ENCODE measurements around the gene GAS2L3.
A peak's percentile ranks its signal among the peaks of the same experiment; 100 is the strongest.
"Not testable (repeated sequence)": the region's sequence is repeated elsewhere in the genome, so short reads cannot be mapped to it uniquely, and the experiment has no call there.

Gene GAS2L3

GRCh38 chr12:100572184-100572583, 1.3 kb upstream of the GAS2L3 start:
- no peak for FAIRE-seq
- DNase-seq (ENCODE audit: extremely low spot score, insufficient read length, low read depth) = no peak

- DNase-seq (ENCODE audit: extremely low spot score, insufficient read length, low read depth) (no peak), FAIRE-seq (peak; percentile 15)
These were observed 947 bp downstream of the GAS2L3 start for GRCh38 chr12:100574187-100575074.

- DNase-seq (ENCODE audit: extremely low spot score, insufficient read length, low read depth) = no peak
- no peak for FAIRE-seq
These were observed 3.0 kb downstream of the GAS2L3 start for GRCh38 chr12:100576331-100577036.

GRCh38 chr12:100578923-100579322, 5.4 kb downstream of the GAS2L3 start:
- FAIRE-seq = no peak

GRCh38 chr12:100579844-100580243, 6.4 kb downstream of the GAS2L3 start:
- FAIRE-seq (no peak), DNase-seq (ENCODE audit: extremely low spot score, insufficient read length, low read depth) (no peak)

More at GRCh38 chr12:100578923-100579322, 5.4 kb downstream of the GAS2L3 start:
- no peak for DNase-seq (ENCODE audit: extremely low spot score, insufficient read length, low read depth)

- no peak for FAIRE-seq
These were observed 10.8 kb downstream of the GAS2L3 start for GRCh38 chr12:100584256-100584655.

GRCh38 chr12:100591979-100592378, 18.5 kb downstream of the GAS2L3 start:
- FAIRE-seq (no peak), DNase-seq (ENCODE audit: extremely low spot score, insufficient read length, low read depth) (no peak)

More at GRCh38 chr12:100584256-100584655, 10.8 kb downstream of the GAS2L3 start:
- no peak for DNase-seq (ENCODE audit: extremely low spot score, insufficient read length, low read depth)

- FAIRE-seq (no peak), DNase-seq (ENCODE audit: extremely low spot score, insufficient read length, low read depth) (no peak)
These were observed 20.0 kb downstream of the GAS2L3 start for GRCh38 chr12:100593490-100593889.

- DNase-seq (ENCODE audit: extremely low spot score, insufficient read length, low read depth) (no peak), FAIRE-seq (no peak)
These were observed 28.1 kb downstream of the GAS2L3 start for GRCh38 chr12:100601626-100602025.

GRCh38 chr12:100602997-100603396, 29.5 kb downstream of the GAS2L3 start:
- not testable (repeated sequence) for DNase-seq (ENCODE audit: extremely low spot score, insufficient read length, low read depth); FAIRE-seq

GRCh38 chr12:100608776-100609175, 35.3 kb downstream of the GAS2L3 start:
- no peak for DNase-seq (ENCODE audit: extremely low spot score, insufficient read length, low read depth)
- no peak for FAIRE-seq

GRCh38 chr12:100610666-100611430, 37.4 kb downstream of the GAS2L3 start:
- no peak for DNase-seq (ENCODE audit: extremely low spot score, insufficient read length, low read depth)
- FAIRE-seq = peak; percentile 51

- DNase-seq (ENCODE audit: extremely low spot score, insufficient read length, low read depth) (no peak), FAIRE-seq (no peak)
These were observed 39.1 kb downstream of the GAS2L3 start for GRCh38 chr12:100612606-100613005.

- DNase-seq (ENCODE audit: extremely low spot score, insufficient read length, low read depth) (no peak), FAIRE-seq (no peak)
These were observed 51.1 kb downstream of the GAS2L3 start for GRCh38 chr12:100624571-100624970.

- DNase-seq (ENCODE audit: extremely low spot score, insufficient read length, low read depth) (no peak), FAIRE-seq (peak; percentile 55)
These were observed 59.0 kb downstream of the GAS2L3 start for GRCh38 chr12:100632445-100632892.

- not testable (repeated sequence) for FAIRE-seq; DNase-seq (ENCODE audit: extremely low spot score, insufficient read length, low read depth)
These were observed 59.8 kb downstream of the GAS2L3 start for GRCh38 chr12:100633082-100633785.

GRCh38 chr12:100643246-100643645, 69.8 kb downstream of the GAS2L3 start:
- DNase-seq (ENCODE audit: extremely low spot score, insufficient read length, low read depth) (no peak), FAIRE-seq (no peak)

GRCh38 chr12:100646896-100647295, 73.4 kb downstream of the GAS2L3 start:
- DNase-seq (ENCODE audit: extremely low spot score, insufficient read length, low read depth) = no peak
- FAIRE-seq = no peak

GRCh38 chr12:100651108-100651507, 77.6 kb downstream of the GAS2L3 start:
- FAIRE-seq (no peak), DNase-seq (ENCODE audit: extremely low spot score, insufficient read length, low read depth) (no peak)

GRCh38 chr12:100651694-100652093, 78.2 kb downstream of the GAS2L3 start:
- FAIRE-seq (no peak), DNase-seq (ENCODE audit: extremely low spot score, insufficient read length, low read depth) (no peak)

Data from GM18507 (cell line).